Medulla oblongata (tissue), 1 donor: ENCODE measurements around the gene BICD1.

Experiments
- DNase-seq: peaks from one replicate; pipeline ENCODE4 v3.0.0-alpha.2; 2015; ENCODE audit errors: extremely low spot score

Gene BICD1

GRCh38 chr12:32343496-32343895 lies 236.8 kb downstream of the BICD1 start:
- no peak for DNase-seq

GRCh38 chr12:32344047-32344446 lies 237.4 kb downstream of the BICD1 start:
- no peak for DNase-seq

GRCh38 chr12:32353540-32353939 lies 246.9 kb downstream of the BICD1 start:
- DNase-seq: no peak

GRCh38 chr12:32357601-32358249 lies 251.1 kb downstream of the BICD1 start:
- DNase-seq: no peak

GRCh38 chr12:32360956-32361355 lies 254.3 kb downstream of the BICD1 start:
- no peak for DNase-seq

- DNase-seq: no peak
These were observed 256.2 kb downstream of the BICD1 start for GRCh38 chr12:32362892-32363291.

GRCh38 chr12:32365473-32366064 lies 258.9 kb downstream of the BICD1 start:
- peak; percentile 79 for DNase-seq

GRCh38 chr12:32366714-32367113 lies 260.1 kb downstream of the BICD1 start:
- no peak for DNase-seq

GRCh38 chr12:32367381-32367780 lies 260.7 kb downstream of the BICD1 start:
- no peak for DNase-seq

GRCh38 chr12:32369202-32369601 lies 262.6 kb downstream of the BICD1 start:
- no peak for DNase-seq

- no peak for DNase-seq
These were observed 270.9 kb downstream of the BICD1 start for GRCh38 chr12:32377344-32378055.

GRCh38 chr12:32379213-32379612 lies 272.6 kb downstream of the BICD1 start:
- DNase-seq: no peak

GRCh38 chr12:32379667-32380066 lies 273.0 kb downstream of the BICD1 start:
- no peak for DNase-seq

- DNase-seq: no peak
These were observed 275.6 kb downstream of the BICD1 start for GRCh38 chr12:32382226-32382625.

GRCh38 chr12:32390572-32391219 lies 284.0 kb downstream of the BICD1 start:
- no peak for DNase-seq

GRCh38 chr12:32395026-32395425 lies 288.4 kb downstream of the BICD1 start:
- no peak for DNase-seq

GRCh38 chr12:32397696-32398095 lies 291.0 kb downstream of the BICD1 start:
- DNase-seq: no peak

- no peak for DNase-seq
These were observed 291.5 kb downstream of the BICD1 start for GRCh38 chr12:32398181-32398580.

- no peak for DNase-seq
These were observed 292.2 kb downstream of the BICD1 start for GRCh38 chr12:32398816-32399369.

- peak; percentile 64 for DNase-seq
These were observed 292.9 kb downstream of the BICD1 start, which contains the start of gene FGD4 for GRCh38 chr12:32399370-32400113. FGD4 (plus strand) TSS chr12:32399558.

- no peak for DNase-seq
These were observed 293.5 kb downstream of the BICD1 start for GRCh38 chr12:32400114-32400672.
